LNCAP (cell line): ENCODE measurements around the gene EDN2.

Experiments
- CTCF ChIP-seq: fragments of 450-650 bp; IDR thresholded peaks from 2 replicates; pipeline ENCODE4 v1.5.1; 2017; ENCODE audit warnings: mild to moderate bottlenecking

EDN2 gene

GRCh38 chr1:41479000-41479807, 5.3 kb downstream of the EDN2 start:
- no peak for TF ChIP-seq CTCF

GRCh38 chr1:41478118-41478748, 6.2 kb downstream of the EDN2 start:
- no peak for TF ChIP-seq CTCF

- TF ChIP-seq CTCF = no peak
Observed at GRCh38 chr1:41476807-41477361, 7.6 kb downstream of the EDN2 start.

GRCh38 chr1:41475859-41476567, 8.5 kb downstream of the EDN2 start:
- TF ChIP-seq CTCF = no peak

- TF ChIP-seq CTCF = no peak
Observed at GRCh38 chr1:41475346-41475745, 9.1 kb downstream of the EDN2 start.

GRCh38 chr1:41474490-41475271, 9.8 kb downstream of the EDN2 start:
- no peak for TF ChIP-seq CTCF
